Neural progenitor cell (in vitro differentiated cells): ENCODE results near the gene TCTN1. TPM values are rescaled to one million over a fixed set of nuclear protein-coding genes. Genes with fewer than 3 reads are reported as not detected.

Source experiments
- DNase-seq: peaks from one replicate; pipeline ENCODE4 v3.0.0-alpha.2; 2016; ENCODE audit warnings: low spot score
- H2AFZ ChIP-seq: fragments of 200-600 bp; sonication (generic); replicated peaks from 2 replicates; pipeline ENCODE4 v1.6.1; 2016; ENCODE audit warnings: antibody characterized with exemption
- H3F3A ChIP-seq: fragments of 200-600 bp; sonication (generic); 2 replicates; pipeline ENCODE4 v1.6.1; 2016; ENCODE audit warnings: antibody characterized with exemption, low read depth
- H3K27ac ChIP-seq: fragments of 200-600 bp; sonication (generic); 2 replicates; pipeline ENCODE4 v1.5.1; 2016; ENCODE audit warnings: mild to moderate bottlenecking
- H3K27me3 ChIP-seq: fragments of 200-600 bp; sonication (generic); 2 replicates; pipeline ENCODE4 v1.6.1; 2016; ENCODE audit warnings: mild to moderate bottlenecking, moderate library complexity
- H3K36me3 ChIP-seq: fragments of 200-600 bp; sonication (generic); 2 replicates; pipeline ENCODE4 v1.5.1; 2016
- H3K4me1 ChIP-seq: fragments of 200-600 bp; sonication (generic); 2 replicates; pipeline ENCODE4 v1.6.1; 2016; ENCODE audit warnings: mixed run types
- H3K4me2 ChIP-seq: fragments of 200-600 bp; sonication (generic); 2 replicates; pipeline ENCODE4 v1.6.1; 2016
- H3K4me3 ChIP-seq: fragments of 200-600 bp; sonication (generic); 2 replicates; pipeline ENCODE4 v1.5.1; 2016
- H3K79me2 ChIP-seq: fragments of 200-600 bp; sonication (generic); 2 replicates; pipeline ENCODE4 v1.6.1; 2016; ENCODE audit warnings: low read depth
- H3K9ac ChIP-seq: fragments of 200-600 bp; sonication (generic); 2 replicates; pipeline ENCODE4 v1.6.1; 2016
- H3K9me3 ChIP-seq: fragments of 200-600 bp; sonication (generic); 2 replicates; pipeline ENCODE4 v1.5.1; 2016; ENCODE audit warnings: low read depth
- H4K20me1 ChIP-seq: fragments of 200-600 bp; sonication (generic); 2 replicates; pipeline ENCODE4 v1.6.1; 2016; ENCODE audit warnings: low read depth
- H3K27ac Mint-ChIP-seq: 3 replicates; pipeline ENCODE4 v1.8.0; 2021; ENCODE audit warnings: mixed read lengths
- H3K27me3 Mint-ChIP-seq: 2 replicates; pipeline ENCODE4 v1.8.0; 2022; ENCODE audit warnings: low read depth, mild to moderate bottlenecking, inconsistent platforms, moderate library complexity, mixed read lengths; ENCODE audit not compliant: insufficient read depth
- H3K36me3 Mint-ChIP-seq: 3 replicates; pipeline ENCODE4 v1.8.0; 2021; ENCODE audit warnings: mixed read lengths
- H3K4me1 Mint-ChIP-seq: 3 replicates; pipeline ENCODE4 v1.8.0; 2021; ENCODE audit warnings: mixed read lengths
- H3K4me3 Mint-ChIP-seq: 3 replicates; pipeline ENCODE4 v1.8.0; 2021; ENCODE audit warnings: mild to moderate bottlenecking, moderate library complexity, mixed read lengths
- H3K9me3 Mint-ChIP-seq: 3 replicates; pipeline ENCODE4 v1.8.0; 2020; ENCODE audit warnings: mixed read lengths
- EZH2 ChIP-seq: fragments of 200-600 bp; sonication (generic); IDR thresholded peaks from 2 replicates; pipeline ENCODE4 v1.6.1; 2017; ENCODE audit warnings: antibody characterized with exemption, mild to moderate bottlenecking, moderate library complexity
- EZH2phosphoT487 ChIP-seq: fragments of 200-600 bp; sonication (generic); IDR thresholded peaks from 2 replicates; pipeline ENCODE4 v1.6.1; 2017; ENCODE audit warnings: antibody characterized with exemption
- total RNA-seq: library from RNA; depleted of rRNA; stranded (reverse); fragments of >200 nt; gene quantifications from 2 replicates; pipeline ENCODE4 v1.2.3, GENCODE V29; 2015; ENCODE audit warnings: low replicate concordance
- TF ChIP-seq, protein P1 (sequence below): fragments of 200-600 bp; sonication (generic); IDR thresholded peaks from 2 replicates; pipeline ENCODE4 v1.5.1; 2017; ENCODE audit warnings: antibody characterized with exemption, mild to moderate bottlenecking

TCTN1 gene
- total RNA-seq, 1 donor from 2014 or later: 42.7 TPM

DNA sequence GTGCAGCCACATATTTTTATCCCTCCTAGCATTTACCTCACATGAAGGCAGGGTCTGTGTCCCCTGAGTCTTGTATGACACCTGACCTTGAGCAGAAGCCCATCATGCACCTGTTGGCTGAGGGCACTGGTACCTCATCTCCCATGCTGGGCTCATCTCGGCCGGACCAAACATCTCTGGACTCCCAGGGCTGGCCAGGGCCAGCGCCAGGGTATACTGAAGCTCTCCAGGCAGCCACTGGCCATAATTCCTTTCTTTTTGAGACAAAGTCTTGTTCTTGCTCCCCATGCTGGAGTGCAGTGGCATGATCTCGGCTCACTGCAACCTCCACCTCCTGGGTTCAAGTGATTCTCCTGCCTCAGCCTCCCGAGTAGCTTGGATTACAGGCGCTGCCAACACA lies 53.0 kb downstream of the TCTN1 start:
- Mint-ChIP-seq H3K9me3 (peaks cover 27% of the 10 kb centered on the region), H3K27ac (no peak overlapping the region), H3K27me3 (peaks cover 9% of the 10 kb centered on the region), H3K36me3 (peaks cover 10% of the 10 kb centered on the region), H3K4me1 (peaks cover 6% of the 10 kb centered on the region), H3K4me3 (no peak overlapping the region)
- H4K20me1 ChIP-seq: no peaks in the 10 kb centered on the region
- H3K4me3 ChIP-seq: no peak overlapping the region
- H3K36me3 ChIP-seq: no peaks in the 10 kb centered on the region
- no peak overlapping the region for H3K27ac ChIP-seq
- no peak overlapping the region for H2AFZ ChIP-seq
- H3K79me2 ChIP-seq: no peaks in the 10 kb centered on the region
- no peaks in the 10 kb centered on the region for H3K4me1 ChIP-seq
- no peaks in the 10 kb centered on the region for H3F3A ChIP-seq
- no peak for TF ChIP-seq EZH2
- TF ChIP-seq EZH2phosphoT487: no peak
- TF ChIP-seq, protein P1, sequence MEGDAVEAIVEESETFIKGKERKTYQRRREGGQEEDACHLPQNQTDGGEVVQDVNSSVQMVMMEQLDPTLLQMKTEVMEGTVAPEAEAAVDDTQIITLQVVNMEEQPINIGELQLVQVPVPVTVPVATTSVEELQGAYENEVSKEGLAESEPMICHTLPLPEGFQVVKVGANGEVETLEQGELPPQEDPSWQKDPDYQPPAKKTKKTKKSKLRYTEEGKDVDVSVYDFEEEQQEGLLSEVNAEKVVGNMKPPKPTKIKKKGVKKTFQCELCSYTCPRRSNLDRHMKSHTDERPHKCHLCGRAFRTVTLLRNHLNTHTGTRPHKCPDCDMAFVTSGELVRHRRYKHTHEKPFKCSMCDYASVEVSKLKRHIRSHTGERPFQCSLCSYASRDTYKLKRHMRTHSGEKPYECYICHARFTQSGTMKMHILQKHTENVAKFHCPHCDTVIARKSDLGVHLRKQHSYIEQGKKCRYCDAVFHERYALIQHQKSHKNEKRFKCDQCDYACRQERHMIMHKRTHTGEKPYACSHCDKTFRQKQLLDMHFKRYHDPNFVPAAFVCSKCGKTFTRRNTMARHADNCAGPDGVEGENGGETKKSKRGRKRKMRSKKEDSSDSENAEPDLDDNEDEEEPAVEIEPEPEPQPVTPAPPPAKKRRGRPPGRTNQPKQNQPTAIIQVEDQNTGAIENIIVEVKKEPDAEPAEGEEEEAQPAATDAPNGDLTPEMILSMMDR: no peak
- H3K9ac ChIP-seq: no peak overlapping the region
- no peak for DNase-seq
- no peak overlapping the region for H3K4me2 ChIP-seq
- H3K9me3 ChIP-seq: no peaks in the 10 kb centered on the region
- H3K27me3 ChIP-seq: no peaks in the 10 kb centered on the region

DNA sequence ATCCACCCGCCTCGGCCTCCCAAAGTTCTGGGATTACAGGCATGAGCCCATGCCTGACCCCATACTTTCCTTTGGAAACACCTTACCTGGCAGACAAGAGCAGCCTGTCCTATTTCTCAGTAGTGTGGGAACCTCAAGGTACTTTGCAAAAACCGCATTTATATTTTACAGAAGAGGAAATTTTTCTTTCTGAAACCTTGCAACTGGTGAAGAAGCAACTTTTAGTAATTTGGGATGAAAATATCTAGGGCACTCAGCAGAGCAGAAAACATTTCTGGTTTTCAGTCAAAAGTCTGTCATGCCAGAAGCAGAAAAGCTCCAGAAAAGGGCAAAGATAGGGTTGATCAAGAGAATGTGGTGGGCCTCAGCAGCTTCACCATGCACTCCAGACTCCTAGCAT lies 53.7 kb downstream of the TCTN1 start:
- Histone ChIP-seq H3K9me3 (no peaks in the 10 kb centered on the region), H3K4me3 (no peak overlapping the region), H3F3A (no peaks in the 10 kb centered on the region), H3K4me2 (no peak overlapping the region), H2AFZ (no peak overlapping the region), H3K36me3 (no peaks in the 10 kb centered on the region), H4K20me1 (no peaks in the 10 kb centered on the region), H3K4me1 (no peaks in the 10 kb centered on the region), H3K79me2 (no peaks in the 10 kb centered on the region), H3K9ac (no peak overlapping the region), H3K27me3 (no peaks in the 10 kb centered on the region), H3K27ac (no peak overlapping the region)
- H3K27ac Mint-ChIP-seq: no peak overlapping the region
- peaks cover 6% of the 10 kb centered on the region for H3K4me1 Mint-ChIP-seq
- no peak overlapping the region for H3K4me3 Mint-ChIP-seq
- DNase-seq: no peak
- peaks cover 27% of the 10 kb centered on the region for H3K9me3 Mint-ChIP-seq
- TF ChIP-seq EZH2 (no peak), EZH2phosphoT487 (no peak)
- TF ChIP-seq, protein P1: no peak
- peaks cover 9% of the 10 kb centered on the region for H3K27me3 Mint-ChIP-seq
- H3K36me3 Mint-ChIP-seq: peaks cover 10% of the 10 kb centered on the region

DNA sequence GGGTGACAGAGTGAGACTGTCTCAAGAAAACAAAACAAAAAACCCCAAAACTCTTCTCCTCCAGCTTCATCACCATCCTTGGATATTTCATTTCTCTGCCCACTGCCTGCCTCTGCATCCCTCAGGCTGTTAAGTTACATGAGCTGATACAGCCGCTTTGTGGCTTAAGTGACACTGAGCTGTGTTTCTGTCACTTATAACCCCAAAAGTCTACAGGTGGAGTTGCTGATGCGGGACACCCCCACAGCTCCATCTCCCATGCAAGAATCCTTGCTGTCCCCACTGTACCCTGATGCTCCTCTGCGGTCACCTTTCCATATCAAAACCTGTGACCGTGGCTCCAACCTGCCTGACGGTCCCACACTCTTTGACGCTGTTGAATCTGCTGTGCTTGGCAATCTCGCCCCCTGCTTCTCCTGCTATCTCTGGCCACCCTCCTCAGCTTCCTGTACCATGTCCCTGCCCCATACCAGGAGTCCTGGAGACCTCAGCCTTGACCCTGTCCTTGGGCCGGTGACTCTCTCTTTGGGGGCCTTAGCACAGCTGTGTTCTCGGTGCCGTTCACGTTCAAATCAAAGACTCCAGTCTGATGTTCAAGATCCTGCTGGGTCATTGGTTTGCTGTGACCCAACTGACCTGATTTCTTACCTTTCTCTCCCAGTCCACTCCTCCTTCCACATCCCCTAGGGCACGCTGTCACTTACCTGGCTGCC lies 54.7 kb downstream of the TCTN1 start:
- Mint-ChIP-seq H3K27me3 (peaks cover 9% of the 10 kb centered on the region), H3K36me3 (peaks cover 10% of the 10 kb centered on the region), H3K4me1 (peaks cover 6% of the 10 kb centered on the region), H3K9me3 (peaks cover 27% of the 10 kb centered on the region), H3K27ac (no peak overlapping the region), H3K4me3 (no peak overlapping the region)
- Histone ChIP-seq H3F3A (no peaks in the 10 kb centered on the region), H3K27me3 (no peaks in the 10 kb centered on the region), H3K36me3 (no peaks in the 10 kb centered on the region), H3K79me2 (no peaks in the 10 kb centered on the region), H2AFZ (no peak overlapping the region), H3K4me3 (no peak overlapping the region), H4K20me1 (no peaks in the 10 kb centered on the region), H3K4me2 (no peak overlapping the region), H3K9me3 (no peaks in the 10 kb centered on the region), H3K27ac (no peak overlapping the region), H3K4me1 (no peaks in the 10 kb centered on the region), H3K9ac (no peak overlapping the region)
- TF ChIP-seq, protein P1: no peak
- TF ChIP-seq EZH2phosphoT487 (no peak), EZH2 (no peak)
- DNase-seq: no peak
